Fibroblast of peridontal ligament (primary cell): ENCODE measurements around the gene PLA1A.
A peak's percentile ranks its signal among the peaks of the same experiment; 100 is the strongest.

Experiments used
- DNase-seq: peaks from one replicate; pipeline ENCODE4 v3.0.0-alpha.2; 2010; ENCODE audit errors: extremely low read depth

Gene PLA1A

GRCh38 chr3:119636891-119637611 is 39.4 kb downstream of the PLA1A start:
- no peak for DNase-seq

- DNase-seq: peak; percentile 94
These were observed 40.2 kb downstream of the PLA1A start for GRCh38 chr3:119637679-119638477.

- DNase-seq: no peak
These were observed 42.0 kb downstream of the PLA1A start for GRCh38 chr3:119639494-119640350.

GRCh38 chr3:119641416-119641815 is 43.7 kb downstream of the PLA1A start:
- DNase-seq: no peak

- no peak for DNase-seq
These were observed 45.2 kb downstream of the PLA1A start for GRCh38 chr3:119642746-119643473.

- DNase-seq: peak; percentile 85
These were observed 45.8 kb downstream of the PLA1A start for GRCh38 chr3:119643528-119643927.

- no peak for DNase-seq
These were observed 46.8 kb downstream of the PLA1A start for GRCh38 chr3:119644481-119644880.

- DNase-seq: no peak
These were observed 48.1 kb downstream of the PLA1A start for GRCh38 chr3:119645813-119646212.

GRCh38 chr3:119647171-119647570 is 49.5 kb downstream of the PLA1A start:
- peak; percentile 56 for DNase-seq

- peak; percentile 62 for DNase-seq
These were observed 50.3 kb downstream of the PLA1A start for GRCh38 chr3:119647843-119648575.

GRCh38 chr3:119649761-119650160 is 52.1 kb downstream of the PLA1A start:
- no peak for DNase-seq

GRCh38 chr3:119652306-119653033 is 54.8 kb downstream of the PLA1A start:
- DNase-seq: no peak

GRCh38 chr3:119653876-119654275 is 56.2 kb downstream of the PLA1A start:
- no peak for DNase-seq

- no peak for DNase-seq
These were observed 60.4 kb downstream of the PLA1A start for GRCh38 chr3:119657887-119658702.

- DNase-seq: no peak
These were observed 61.3 kb downstream of the PLA1A start for GRCh38 chr3:119658994-119659393.

GRCh38 chr3:119659606-119660291 is 62.1 kb downstream of the PLA1A start:
- no peak for DNase-seq

GRCh38 chr3:119660474-119661440 is 63.1 kb downstream of the PLA1A start, which contains the start of gene POPDC2:
POPDC2 (minus strand) TSS chr3:119660589; CDS start chr3:119660423, 166 bp downstream.
- no peak for DNase-seq
